IMR-90 (cell line): ENCODE measurements around the gene GRB10. TPM values are rescaled to one million over a fixed set of nuclear protein-coding genes. Genes with fewer than 3 reads are reported as not detected.

Source experiments
- ATAC-seq: fragments of 200-7000 bp; cut with Tn5 transposase; 2 replicates; pipeline ENCODE4 v1.9.1; 2020; ENCODE audit warnings: low read depth, mild to moderate bottlenecking, moderate library complexity
- BruUV-seq: library from RNA; stranded (reverse); fragments of 400-500 nt; replicated peaks from 2 replicates; lab custom pipeline; 2021; lab: Mats Ljungman, UMichigan
- CTCF ChIA-PET: fragments of 300-600 bp; formaldehyde crosslinking; extraction: SDS; loops from one replicate; lab custom pipeline; 2021; ENCODE audit warnings: antibody characterized with exemption; lab: Yijun Ruan, JAX
- POLR2A ChIA-PET: fragments of 300-600 bp; sonication (Branson Sonifier 250); formaldehyde crosslinking; loops from one replicate; lab custom pipeline; 2022; ENCODE audit warnings: antibody characterized with exemption; ENCODE audit not compliant: unreplicated experiment; lab: Charles Lee
- DNase-seq: peaks from one replicate; pipeline ENCODE4 v3.0.0; 2013
- H2AFZ ChIP-seq: replicated peaks from 2 replicates; pipeline ENCODE3; 2013; ENCODE audit warnings: low read length, mild to moderate bottlenecking; ENCODE audit not compliant: poor library complexity
- H2AK5ac ChIP-seq: 2 replicates; pipeline ENCODE4 v1.6.1; 2013; ENCODE audit warnings: low read depth, low read length, inconsistent platforms
- H2AK9ac ChIP-seq: replicated peaks from 2 replicates; pipeline ENCODE3; 2013; ENCODE audit warnings: mild to moderate bottlenecking, low read depth, low read length, moderate library complexity; ENCODE audit not compliant: poor library complexity
- H2BK120ac ChIP-seq: 2 replicates; pipeline ENCODE4 v1.6.1; 2013; ENCODE audit warnings: low read depth, low read length, inconsistent platforms
- H2BK15ac ChIP-seq: 3 replicates; pipeline ENCODE4 v1.6.1; 2013; ENCODE audit warnings: low read depth, low read length, inconsistent platforms
- H2BK20ac ChIP-seq: 2 replicates; pipeline ENCODE4 v1.6.1; 2013; ENCODE audit warnings: low read depth, mild to moderate bottlenecking, inconsistent platforms, low read length, moderate library complexity
- H2BK5ac ChIP-seq: 2 replicates; pipeline ENCODE4 v1.6.1; 2013; ENCODE audit warnings: mild to moderate bottlenecking, low read depth, low read length, inconsistent platforms; ENCODE audit not compliant: poor library complexity, severe bottlenecking
- H3K14ac ChIP-seq: replicated peaks from 2 replicates; pipeline ENCODE4 v1.6.1; 2013; ENCODE audit warnings: low read depth, low read length, inconsistent platforms
- H3K18ac ChIP-seq: 2 replicates; pipeline ENCODE4 v1.6.1; 2013; ENCODE audit warnings: low read depth, low read length, control low read depth
- H3K23ac ChIP-seq: 2 replicates; pipeline ENCODE4 v1.6.1; 2013; ENCODE audit warnings: low read depth, low read length, inconsistent platforms
- H3K27ac ChIP-seq: 2 replicates; pipeline ENCODE4 v1.5.1; 2013; ENCODE audit warnings: mild to moderate bottlenecking, control low read depth, low read length; ENCODE audit not compliant: insufficient read depth
- H3K27me3 ChIP-seq: 2 replicates; pipeline ENCODE4 v1.6.1; 2013; ENCODE audit warnings: low read length; ENCODE audit not compliant: control insufficient read depth, insufficient read depth
- H3K36me3 ChIP-seq: 2 replicates; pipeline ENCODE4 v1.6.1; 2013; ENCODE audit warnings: low read length, mixed read lengths; ENCODE audit not compliant: control insufficient read depth, insufficient read depth
- H3K4ac ChIP-seq: 2 replicates; pipeline ENCODE4 v1.6.1; 2013; ENCODE audit warnings: low read depth, low read length, inconsistent platforms
- H3K4me1 ChIP-seq: 2 replicates; pipeline ENCODE4 v1.6.1; 2013; ENCODE audit warnings: low read length, mixed read lengths; ENCODE audit not compliant: control insufficient read depth, insufficient read depth
- H3K4me2 ChIP-seq: 2 replicates; pipeline ENCODE4 v1.6.1; 2013; ENCODE audit warnings: low read depth, mild to moderate bottlenecking, control low read depth, low read length, moderate library complexity
- H3K4me3 ChIP-seq: 2 replicates; pipeline ENCODE4 v1.5.1; 2013; ENCODE audit warnings: low read depth, mild to moderate bottlenecking, control low read depth, low read length, moderate library complexity; ENCODE audit not compliant: insufficient read depth
- H3K56ac ChIP-seq: 2 replicates; pipeline ENCODE4 v1.6.1; 2013; ENCODE audit warnings: low read length, inconsistent platforms; ENCODE audit not compliant: insufficient read depth; ENCODE audit errors: extremely low read depth
- H3K79me1 ChIP-seq, 2 experiments: 2 replicates each; pipeline ENCODE4 v1.6.1; 2013; ENCODE audit warnings: low read length in 2 of 2, inconsistent platforms in 1 of 2, low read depth in 1 of 2
- H3K9ac ChIP-seq: 2 replicates; pipeline ENCODE4 v1.6.1; 2013; ENCODE audit warnings: low read depth, low read length, control low read depth
- H3K9me1 ChIP-seq: 2 replicates; pipeline ENCODE4 v1.6.1; 2013; ENCODE audit warnings: low read length, inconsistent platforms; ENCODE audit not compliant: insufficient read depth
- H3K9me3 ChIP-seq: 2 replicates; pipeline ENCODE4 v1.6.1; 2013; ENCODE audit warnings: low read length; ENCODE audit not compliant: control insufficient read depth, insufficient read depth
- H4K20me1 ChIP-seq: 2 replicates; pipeline ENCODE4 v1.6.1; 2013; ENCODE audit warnings: low read length, inconsistent platforms; ENCODE audit not compliant: insufficient read depth
- H4K5ac ChIP-seq: 2 replicates; pipeline ENCODE4 v1.6.1; 2013; ENCODE audit warnings: mild to moderate bottlenecking, low read depth, low read length, control low read depth
- H4K8ac ChIP-seq, 2 experiments: 2 replicates each; pipeline ENCODE4 v1.6.1; 2013; ENCODE audit warnings: low read depth in 2 of 2, low read length in 2 of 2, control low read depth in 1 of 2, inconsistent platforms in 1 of 2
- H4K91ac ChIP-seq: 2 replicates; pipeline ENCODE4 v1.6.1; 2013; ENCODE audit warnings: low read depth, low read length, inconsistent platforms; ENCODE audit not compliant: insufficient read depth
- BHLHE40 ChIP-seq: fragments of 150-350 bp; IDR thresholded peaks from 2 replicates; pipeline ENCODE4 v1.6.1; 2016; ENCODE audit warnings: mild to moderate bottlenecking, low read depth, low read length
- CEBPB ChIP-seq: IDR thresholded peaks from 2 replicates; pipeline ENCODE4 v1.6.1; 2012; ENCODE audit warnings: low read depth, low read length, improper control_type of control experiment
- CHD1 ChIP-seq: IDR thresholded peaks from 2 replicates; pipeline ENCODE4 v1.6.1; 2012; ENCODE audit warnings: low read depth, low read length, improper control_type of control experiment
- FOS ChIP-seq: fragments of 150-350 bp; IDR thresholded peaks from 2 replicates; pipeline ENCODE4 v1.6.1; 2016; ENCODE audit warnings: low read depth, low read length
- MAFK ChIP-seq: IDR thresholded peaks from 2 replicates; pipeline ENCODE4 v1.6.1; 2012; ENCODE audit warnings: low read depth, low read length, improper control_type of control experiment
- MAZ ChIP-seq: IDR thresholded peaks from 2 replicates; pipeline ENCODE4 v1.6.1; 2012; ENCODE audit warnings: low read depth, mild to moderate bottlenecking, low read length, improper control_type of control experiment, moderate library complexity, borderline replicate concordance
- MXI1 ChIP-seq: IDR thresholded peaks from 2 replicates; pipeline ENCODE4 v1.6.1; 2012; ENCODE audit warnings: low read depth, mild to moderate bottlenecking, low read length, moderate library complexity, borderline replicate concordance
- NFE2L2 ChIP-seq: fragments of 150-350 bp; IDR thresholded peaks from 2 replicates; pipeline ENCODE4 v1.6.1; 2016; ENCODE audit warnings: low read depth, mild to moderate bottlenecking, low read length
- POLR2A ChIP-seq: IDR thresholded peaks from 2 replicates; pipeline ENCODE4 v1.6.1; 2012; ENCODE audit warnings: mild to moderate bottlenecking, low read depth, low read length
- RAD21 ChIP-seq: IDR thresholded peaks from 2 replicates; pipeline ENCODE4 v1.6.1; 2012; ENCODE audit warnings: low read length, improper control_type of control experiment
- RCOR1 ChIP-seq: IDR thresholded peaks from 2 replicates; pipeline ENCODE4 v1.6.1; 2012; ENCODE audit warnings: mild to moderate bottlenecking, low read length, improper control_type of control experiment; ENCODE audit not compliant: insufficient replicate concordance
- RFX5 ChIP-seq: IDR thresholded peaks from 2 replicates; pipeline ENCODE4 v1.8.0; 2012; ENCODE audit warnings: low read depth, mild to moderate bottlenecking, low read length, moderate library complexity
- SMC3 ChIP-seq: fragments of 150-350 bp; IDR thresholded peaks from 2 replicates; pipeline ENCODE4 v1.6.1; 2016; ENCODE audit warnings: low read depth, mild to moderate bottlenecking, antibody characterized with exemption, low read length, moderate library complexity
- WGBS, 2 experiments: methylation state at CpG; one replicate each; pipeline versions ENCODE4 v1.1.5 to v1.1.7; 2013; ENCODE audit warnings: missing lambda C conversion rate in 2 of 2; ENCODE audit not compliant: insufficient read length in 1 of 2; ENCODE audit errors: extremely low coverage in 2 of 2; 5-methylcytosine and 5-hydroxymethylcytosine counted together
- dilution Hi-C: fragments of 300-500 bp; cut with HindIII; formaldehyde crosslinking; loops from one replicate; pipeline ENCODE4 v1.14.3; 2018; ENCODE audit warnings: low sequenced_read_pairs; ENCODE audit not compliant: unreplicated experiment
- in situ Hi-C: fragments of 300-500 bp; cut with MboI; formaldehyde crosslinking; loops from 3 replicates; pipeline ENCODE4 v1.14.3; 2019; ENCODE audit warnings: low sequenced_read_pairs, inconsistent platforms, mixed read lengths
- intact Hi-C: fragments of 100-400 bp; cut with micrococcal nuclease; formaldehyde crosslinking; loops from 2 replicates; pipeline ENCODE4 v1.10.0; 2022
- polyA plus RNA-seq, 3 experiments: library from polyadenylated mRNA; depleted of rRNA; stranded (reverse); fragments of >200 nt; gene quantifications; 2 replicates each; pipeline ENCODE4 v1.2.3, GENCODE V29; 2012; ENCODE audit warnings: low replicate concordance in 1 of 3
- total RNA-seq: library from RNA; depleted of rRNA; stranded (reverse); fragments of >200 nt; gene quantifications from 2 replicates; pipeline ENCODE4 v1.2.3, GENCODE V29; 2012
- TF ChIP-seq, protein P1 (sequence below): fragments of 150-350 bp; IDR thresholded peaks from 2 replicates; pipeline ENCODE4 v1.6.1; 2017; ENCODE audit warnings: mild to moderate bottlenecking, antibody characterized with exemption, low read length, low read depth
- TF ChIP-seq, protein P2 (sequence below): fragments of 150-350 bp; IDR thresholded peaks from 2 replicates; pipeline ENCODE4 v1.6.1; 2016; ENCODE audit warnings: low read depth, mild to moderate bottlenecking, low read length, moderate library complexity, borderline replicate concordance
- TF ChIP-seq, protein P3 (sequence below): conservative IDR thresholded peaks from 2 replicates; pipeline ENCODE4 v1.5.1; 2012; ENCODE audit warnings: mild to moderate bottlenecking, low read depth, low read length, improper control_type of control experiment

Gene GRB10
- total and polyA plus RNA-seq, 2 of the 4 experiments (the other 2 are of a cell fraction), result 6.3 to 15.1 TPM

GRCh38 chr7:50587737-50588136, 195.0 kb downstream of the GRB10 start:
- ATAC-seq, result no peak

More at GRCh38 chr7:50587737-50588136, 195.0 kb downstream of the GRB10 start:
- Histone ChIP-seq H3K79me1 (no peaks in the 10 kb centered on the region), H2BK120ac (no peak overlapping the region), H2BK15ac (no peak overlapping the region), H4K8ac (no peak overlapping the region), H3K4ac (no peak overlapping the region), H2BK5ac (no peak overlapping the region), H3K56ac (no peak overlapping the region), H3K27ac (no peak overlapping the region), H3K9ac (no peak overlapping the region), H3K4me2 (no peak overlapping the region), H4K20me1 (no peaks in the 10 kb centered on the region), H4K5ac (no peak overlapping the region), H3K9me3 (no peaks in the 10 kb centered on the region), H2BK20ac (no peak overlapping the region), H2AK9ac (no peak overlapping the region), H3K4me1 (no peaks in the 10 kb centered on the region), H3K23ac (no peak overlapping the region), H3K9me1 (no peaks in the 10 kb centered on the region), H3K27me3 (no peaks in the 10 kb centered on the region), H3K14ac (no peak overlapping the region), H4K91ac (no peak overlapping the region), H3K4me3 (no peak overlapping the region), H2AFZ (no peak overlapping the region), H3K18ac (no peak overlapping the region), H2AK5ac (no peak overlapping the region), H3K36me3 (peaks cover 3% of the 10 kb centered on the region)
- no peak for DNase-seq
- CTCF ChIA-PET, result no interaction called here
- no CpG with 5 or more reads among the region's 6 CpGs for WGBS, 2 experiments
- POLR2A ChIA-PET, result no interaction called here
- BruUV-seq, result no TSS peak
- dilution Hi-C loops (no loop called here), in situ Hi-C loops (no loop called here), intact Hi-C loops (no loop called here)
- no peak for TF ChIP-seq MXI1
- TF ChIP-seq, protein P1, sequence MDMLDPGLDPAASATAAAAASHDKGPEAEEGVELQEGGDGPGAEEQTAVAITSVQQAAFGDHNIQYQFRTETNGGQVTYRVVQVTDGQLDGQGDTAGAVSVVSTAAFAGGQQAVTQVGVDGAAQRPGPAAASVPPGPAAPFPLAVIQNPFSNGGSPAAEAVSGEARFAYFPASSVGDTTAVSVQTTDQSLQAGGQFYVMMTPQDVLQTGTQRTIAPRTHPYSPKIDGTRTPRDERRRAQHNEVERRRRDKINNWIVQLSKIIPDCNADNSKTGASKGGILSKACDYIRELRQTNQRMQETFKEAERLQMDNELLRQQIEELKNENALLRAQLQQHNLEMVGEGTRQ, result no peak
- no peak for TF ChIP-seq RCOR1
- TF ChIP-seq RFX5, result no peak
- no peak for TF ChIP-seq FOS
- TF ChIP-seq NFE2L2, result no peak
- no peak for TF ChIP-seq SMC3
- TF ChIP-seq MAFK, result no peak
- no peak for TF ChIP-seq CEBPB
- TF ChIP-seq, protein P2, sequence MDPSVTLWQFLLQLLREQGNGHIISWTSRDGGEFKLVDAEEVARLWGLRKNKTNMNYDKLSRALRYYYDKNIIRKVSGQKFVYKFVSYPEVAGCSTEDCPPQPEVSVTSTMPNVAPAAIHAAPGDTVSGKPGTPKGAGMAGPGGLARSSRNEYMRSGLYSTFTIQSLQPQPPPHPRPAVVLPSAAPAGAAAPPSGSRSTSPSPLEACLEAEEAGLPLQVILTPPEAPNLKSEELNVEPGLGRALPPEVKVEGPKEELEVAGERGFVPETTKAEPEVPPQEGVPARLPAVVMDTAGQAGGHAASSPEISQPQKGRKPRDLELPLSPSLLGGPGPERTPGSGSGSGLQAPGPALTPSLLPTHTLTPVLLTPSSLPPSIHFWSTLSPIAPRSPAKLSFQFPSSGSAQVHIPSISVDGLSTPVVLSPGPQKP, result no peak
- no peak for TF ChIP-seq POLR2A
- TF ChIP-seq CHD1, result no peak
- no peak for TF ChIP-seq RAD21
- no peak for TF ChIP-seq BHLHE40
- TF ChIP-seq, protein P3, sequence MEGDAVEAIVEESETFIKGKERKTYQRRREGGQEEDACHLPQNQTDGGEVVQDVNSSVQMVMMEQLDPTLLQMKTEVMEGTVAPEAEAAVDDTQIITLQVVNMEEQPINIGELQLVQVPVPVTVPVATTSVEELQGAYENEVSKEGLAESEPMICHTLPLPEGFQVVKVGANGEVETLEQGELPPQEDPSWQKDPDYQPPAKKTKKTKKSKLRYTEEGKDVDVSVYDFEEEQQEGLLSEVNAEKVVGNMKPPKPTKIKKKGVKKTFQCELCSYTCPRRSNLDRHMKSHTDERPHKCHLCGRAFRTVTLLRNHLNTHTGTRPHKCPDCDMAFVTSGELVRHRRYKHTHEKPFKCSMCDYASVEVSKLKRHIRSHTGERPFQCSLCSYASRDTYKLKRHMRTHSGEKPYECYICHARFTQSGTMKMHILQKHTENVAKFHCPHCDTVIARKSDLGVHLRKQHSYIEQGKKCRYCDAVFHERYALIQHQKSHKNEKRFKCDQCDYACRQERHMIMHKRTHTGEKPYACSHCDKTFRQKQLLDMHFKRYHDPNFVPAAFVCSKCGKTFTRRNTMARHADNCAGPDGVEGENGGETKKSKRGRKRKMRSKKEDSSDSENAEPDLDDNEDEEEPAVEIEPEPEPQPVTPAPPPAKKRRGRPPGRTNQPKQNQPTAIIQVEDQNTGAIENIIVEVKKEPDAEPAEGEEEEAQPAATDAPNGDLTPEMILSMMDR, result no peak
- TF ChIP-seq MAZ, result no peak
